Panc1 (cell line): ENCODE data around the gene ILDR2.

Experiments used
- CTCF ChIP-seq: fragments of 450-650 bp; IDR thresholded peaks from 2 replicates; pipeline ENCODE4 v1.5.1; 2017; ENCODE audit warnings: mild to moderate bottlenecking
- POLR2AphosphoS5 ChIP-seq: IDR thresholded peaks from 2 replicates; pipeline ENCODE4 v1.6.1; 2012; ENCODE audit warnings: mild to moderate bottlenecking, low read depth, low read length, moderate library complexity
- SIN3A ChIP-seq: IDR thresholded peaks from 2 replicates; pipeline ENCODE4 v1.6.1; 2012; ENCODE audit warnings: low read depth, mild to moderate bottlenecking, low read length, moderate library complexity, borderline replicate concordance; ENCODE audit not compliant: insufficient read depth
- TF ChIP-seq, protein P1 (sequence below), 2 experiments: IDR thresholded peaks; 2 replicates each; pipeline ENCODE4 v1.6.1; 2011 to 2012; ENCODE audit warnings: low read depth in 2 of 2, control low read depth in 1 of 2, low read length in 1 of 2, mild to moderate bottlenecking in 1 of 2, moderate library complexity in 1 of 2; ENCODE audit not compliant: insufficient read depth in 1 of 2

DNA sequence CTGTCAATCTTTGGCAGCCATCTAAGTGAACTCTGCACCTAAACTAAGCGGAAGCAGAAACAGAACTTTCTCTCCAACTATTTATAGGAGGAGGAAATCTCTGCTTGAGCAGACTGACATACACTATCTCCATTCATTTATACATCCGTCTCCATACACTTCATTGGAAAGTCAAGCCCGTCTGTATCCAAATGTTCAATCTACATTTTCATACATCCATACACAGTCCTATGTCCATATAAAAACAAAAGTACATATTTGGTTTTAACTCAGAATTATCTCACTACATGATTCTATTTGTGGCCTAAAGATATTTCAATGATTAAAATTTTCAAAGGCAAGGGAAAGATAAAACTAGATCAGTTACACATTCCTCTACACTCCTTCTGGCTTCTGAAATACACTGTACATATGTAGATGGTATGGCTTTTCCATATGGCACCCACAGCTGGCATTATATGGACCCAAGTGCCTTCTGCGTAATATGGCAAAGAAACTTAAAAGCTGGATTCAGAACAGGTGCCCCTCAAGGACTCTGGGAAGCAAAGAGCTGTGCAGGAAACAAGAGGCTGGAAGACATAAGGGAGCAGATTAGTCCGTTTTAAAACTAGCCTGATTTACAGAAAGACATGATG is 35.5 kb downstream of the ILDR2 start:
- TF ChIP-seq CTCF (no peak), POLR2AphosphoS5 (no peak), SIN3A (no peak)
- TF ChIP-seq, protein P1, sequence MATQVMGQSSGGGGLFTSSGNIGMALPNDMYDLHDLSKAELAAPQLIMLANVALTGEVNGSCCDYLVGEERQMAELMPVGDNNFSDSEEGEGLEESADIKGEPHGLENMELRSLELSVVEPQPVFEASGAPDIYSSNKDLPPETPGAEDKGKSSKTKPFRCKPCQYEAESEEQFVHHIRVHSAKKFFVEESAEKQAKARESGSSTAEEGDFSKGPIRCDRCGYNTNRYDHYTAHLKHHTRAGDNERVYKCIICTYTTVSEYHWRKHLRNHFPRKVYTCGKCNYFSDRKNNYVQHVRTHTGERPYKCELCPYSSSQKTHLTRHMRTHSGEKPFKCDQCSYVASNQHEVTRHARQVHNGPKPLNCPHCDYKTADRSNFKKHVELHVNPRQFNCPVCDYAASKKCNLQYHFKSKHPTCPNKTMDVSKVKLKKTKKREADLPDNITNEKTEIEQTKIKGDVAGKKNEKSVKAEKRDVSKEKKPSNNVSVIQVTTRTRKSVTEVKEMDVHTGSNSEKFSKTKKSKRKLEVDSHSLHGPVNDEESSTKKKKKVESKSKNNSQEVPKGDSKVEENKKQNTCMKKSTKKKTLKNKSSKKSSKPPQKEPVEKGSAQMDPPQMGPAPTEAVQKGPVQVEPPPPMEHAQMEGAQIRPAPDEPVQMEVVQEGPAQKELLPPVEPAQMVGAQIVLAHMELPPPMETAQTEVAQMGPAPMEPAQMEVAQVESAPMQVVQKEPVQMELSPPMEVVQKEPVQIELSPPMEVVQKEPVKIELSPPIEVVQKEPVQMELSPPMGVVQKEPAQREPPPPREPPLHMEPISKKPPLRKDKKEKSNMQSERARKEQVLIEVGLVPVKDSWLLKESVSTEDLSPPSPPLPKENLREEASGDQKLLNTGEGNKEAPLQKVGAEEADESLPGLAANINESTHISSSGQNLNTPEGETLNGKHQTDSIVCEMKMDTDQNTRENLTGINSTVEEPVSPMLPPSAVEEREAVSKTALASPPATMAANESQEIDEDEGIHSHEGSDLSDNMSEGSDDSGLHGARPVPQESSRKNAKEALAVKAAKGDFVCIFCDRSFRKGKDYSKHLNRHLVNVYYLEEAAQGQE (IDR thresholded peaks at IDR 0.05; ENCODE audit: insufficient read depth in 1 of 2, low read depth in 2 of 2, low read length in 1 of 2), result no peak
